Ureter (tissue), 1 donor: ENCODE measurements around the gene SLC12A7. TPM values are rescaled to one million over a fixed set of nuclear protein-coding genes. Genes with fewer than 3 reads are reported as not detected.
"Not testable (repeated sequence)": the region's sequence is repeated elsewhere in the genome, so short reads cannot be mapped to it uniquely, and the experiment has no call there.

Experiments used
- DNase-seq: peaks from one replicate; pipeline ENCODE4 v3.0.0-alpha.2; 2020; ENCODE audit warnings: low spot score
- total RNA-seq: library from RNA; stranded (reverse); gene quantifications from one replicate; pipeline ENCODE4 v1.2.4, GENCODE V29; 2023
- donor health status: DM: yes; HTN: yes; CAD: no.

The SLC12A7 gene
- total RNA-seq, 1 donor from 2014 or later: 77.0 TPM

- DNase-seq: no peak
Measured at GRCh38 chr5:1109542-1110306, 2.1 kb downstream of the SLC12A7 start.

GRCh38 chr5:1108865-1109174 is 3.0 kb downstream of the SLC12A7 start:
- no peak for DNase-seq

DNA sequence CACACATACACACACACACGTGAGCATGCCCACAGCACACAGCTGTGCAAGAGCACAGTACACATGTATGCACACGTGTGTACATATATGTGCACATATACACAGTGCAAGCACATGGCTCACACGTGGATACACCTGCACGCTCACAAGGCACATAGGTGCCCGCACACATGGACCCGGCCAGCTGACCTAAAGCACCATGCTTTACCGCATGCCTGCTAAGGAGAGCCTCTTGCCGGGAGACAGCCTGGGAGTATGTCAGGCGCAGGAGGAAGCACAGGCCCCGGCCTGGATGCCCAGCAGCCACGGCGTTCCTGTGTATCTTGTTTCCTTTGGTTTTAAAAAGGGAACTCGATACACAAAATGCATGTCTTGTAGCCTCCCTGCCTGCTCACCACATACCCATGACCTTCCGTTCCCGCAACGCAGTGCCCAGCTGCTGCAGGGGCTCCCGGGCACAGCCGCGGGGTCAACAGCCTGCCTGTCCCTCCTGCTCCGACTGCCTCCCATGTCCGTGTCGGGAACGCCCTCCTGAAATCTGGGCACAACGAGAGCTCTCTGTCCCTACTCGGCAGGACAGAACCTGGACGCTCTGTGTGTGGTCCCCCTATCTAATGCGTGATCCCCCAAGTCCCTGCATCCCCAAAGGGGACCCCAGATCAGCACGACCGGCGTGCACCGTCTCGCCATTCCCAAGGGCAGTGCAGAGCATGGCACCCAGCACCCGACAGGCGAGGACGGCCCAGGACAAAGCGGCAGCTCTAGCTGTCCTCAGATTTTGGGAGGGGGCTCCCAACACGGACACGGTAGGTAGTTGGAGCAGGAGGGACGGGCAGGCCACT is 3.6 kb downstream of the SLC12A7 start:
- DNase-seq: no peak

DNA sequence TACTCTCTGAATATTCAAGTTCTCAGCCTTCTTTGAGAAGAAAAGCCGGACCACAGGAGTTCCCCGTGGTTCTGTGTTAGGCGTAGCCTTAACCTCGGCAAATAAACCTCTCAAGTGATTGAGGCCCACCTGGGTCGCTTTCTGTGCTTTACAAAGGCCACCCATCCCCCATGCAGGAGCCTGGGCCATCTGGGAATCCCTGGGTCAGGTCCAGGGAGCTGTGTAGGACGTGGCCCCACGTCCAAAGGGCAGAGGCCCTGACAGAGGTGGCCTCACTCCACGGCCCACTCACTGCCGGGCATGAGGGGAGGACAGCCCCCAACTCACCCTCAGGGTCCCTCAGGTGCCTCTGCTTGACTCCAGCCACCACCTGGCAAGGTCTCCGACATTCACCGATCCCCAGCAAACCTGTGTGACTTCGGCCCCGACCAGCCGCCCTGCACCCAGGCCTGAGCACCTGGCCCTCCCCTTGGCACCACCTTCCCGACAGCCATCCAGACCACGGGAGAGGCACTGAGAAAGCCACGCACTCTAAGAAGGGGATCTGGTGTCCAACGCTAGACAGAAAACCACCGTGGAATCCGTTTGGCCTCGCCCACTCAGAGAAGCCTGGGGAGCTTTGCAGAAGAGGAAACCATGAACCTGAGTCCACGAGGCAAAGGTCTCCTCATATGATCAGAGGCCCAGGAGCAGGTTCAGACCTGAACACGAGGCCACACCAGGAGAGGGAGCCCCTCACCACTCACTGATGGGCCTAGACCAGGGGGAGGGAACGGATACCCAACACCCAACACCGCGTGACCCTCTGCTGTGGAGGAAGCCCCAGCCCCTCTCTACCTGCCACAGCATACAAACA is 4.5 kb downstream of the SLC12A7 start:
- DNase-seq: no peak

- no peak for DNase-seq
Measured at GRCh38 chr5:1106385-1107166, 5.3 kb downstream of the SLC12A7 start.

DNA sequence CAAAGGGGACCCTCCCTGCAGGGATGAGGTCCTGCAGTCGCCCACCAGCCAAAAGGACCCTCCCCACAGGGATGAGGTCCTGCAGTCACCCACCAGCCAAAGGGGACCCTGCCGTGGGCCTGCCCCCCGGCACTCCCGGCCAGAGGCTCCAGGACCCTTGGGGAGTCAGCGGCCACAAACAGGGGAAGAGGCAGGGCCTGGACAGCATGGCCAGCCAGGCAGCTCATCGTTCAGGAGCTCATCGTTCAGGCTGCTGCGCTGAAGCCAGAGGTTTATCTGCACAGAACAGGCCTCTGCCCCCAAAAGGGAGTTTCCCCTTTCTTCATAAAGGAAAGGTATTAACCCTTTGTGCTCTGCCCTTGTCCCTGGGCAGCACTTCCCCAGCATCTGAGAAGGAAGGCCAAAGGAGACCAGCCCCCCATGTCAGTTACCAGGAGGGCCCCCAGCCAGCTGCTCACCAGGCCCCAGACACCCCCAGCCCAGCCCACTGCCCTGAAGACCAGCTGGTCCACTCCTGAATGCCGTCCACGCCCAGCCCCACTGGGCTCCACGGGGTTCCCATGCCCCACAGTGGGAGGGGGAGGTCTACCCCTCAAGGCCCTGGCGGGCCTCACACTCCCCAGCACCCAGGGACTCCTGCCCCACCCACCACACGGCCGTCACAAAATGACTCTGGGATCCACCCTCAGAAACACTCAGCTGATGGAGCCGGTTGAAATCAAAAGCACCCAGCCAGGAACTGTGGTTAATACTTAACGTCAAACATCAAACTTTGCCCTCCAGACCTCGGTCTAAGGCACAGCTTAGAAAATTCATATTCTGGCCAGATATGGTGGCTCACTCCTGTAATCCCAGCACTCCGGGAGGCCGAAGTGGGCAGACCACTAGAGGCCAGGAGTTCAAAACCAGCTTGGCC is 6.3 kb downstream of the SLC12A7 start:
- DNase-seq: no peak

DNA sequence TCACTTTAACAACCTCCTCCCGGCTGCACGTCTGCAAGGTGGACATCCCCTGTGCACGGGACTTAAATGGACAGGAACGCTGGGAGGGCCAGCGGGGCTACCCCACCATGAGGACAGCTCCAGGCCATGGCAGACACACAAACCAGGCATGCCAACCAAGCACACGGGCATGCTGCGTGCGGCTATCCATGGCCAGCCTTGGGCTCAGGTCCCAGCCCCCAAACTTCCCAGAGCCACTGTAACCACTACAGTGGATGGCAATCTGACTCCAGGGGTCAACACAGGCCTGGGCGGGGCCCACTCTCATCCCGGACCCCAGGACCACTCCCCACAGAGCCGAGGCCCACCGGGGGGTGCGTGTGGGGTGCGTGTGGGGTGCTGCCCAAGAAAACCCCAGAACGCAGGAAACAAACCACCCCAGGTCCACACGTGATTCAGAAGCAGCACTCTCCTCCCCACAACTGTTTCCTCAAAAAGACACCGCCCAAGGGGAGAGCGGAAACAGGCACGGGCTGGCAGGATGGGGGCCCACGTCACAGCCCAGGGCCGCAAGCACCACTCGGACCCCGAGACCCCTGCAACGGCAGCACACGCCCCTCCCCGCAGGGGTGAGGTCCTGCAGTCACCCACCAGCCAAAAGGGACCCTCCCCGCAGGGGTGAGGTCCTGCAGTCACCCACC is 7.4 kb downstream of the SLC12A7 start:
- DNase-seq: no peak

GRCh38 chr5:1103505-1104326 is 8.1 kb downstream of the SLC12A7 start:
- peak; percentile 87 for DNase-seq

- no peak for DNase-seq
Measured at GRCh38 chr5:1103093-1103492, 8.8 kb downstream of the SLC12A7 start.

DNA sequence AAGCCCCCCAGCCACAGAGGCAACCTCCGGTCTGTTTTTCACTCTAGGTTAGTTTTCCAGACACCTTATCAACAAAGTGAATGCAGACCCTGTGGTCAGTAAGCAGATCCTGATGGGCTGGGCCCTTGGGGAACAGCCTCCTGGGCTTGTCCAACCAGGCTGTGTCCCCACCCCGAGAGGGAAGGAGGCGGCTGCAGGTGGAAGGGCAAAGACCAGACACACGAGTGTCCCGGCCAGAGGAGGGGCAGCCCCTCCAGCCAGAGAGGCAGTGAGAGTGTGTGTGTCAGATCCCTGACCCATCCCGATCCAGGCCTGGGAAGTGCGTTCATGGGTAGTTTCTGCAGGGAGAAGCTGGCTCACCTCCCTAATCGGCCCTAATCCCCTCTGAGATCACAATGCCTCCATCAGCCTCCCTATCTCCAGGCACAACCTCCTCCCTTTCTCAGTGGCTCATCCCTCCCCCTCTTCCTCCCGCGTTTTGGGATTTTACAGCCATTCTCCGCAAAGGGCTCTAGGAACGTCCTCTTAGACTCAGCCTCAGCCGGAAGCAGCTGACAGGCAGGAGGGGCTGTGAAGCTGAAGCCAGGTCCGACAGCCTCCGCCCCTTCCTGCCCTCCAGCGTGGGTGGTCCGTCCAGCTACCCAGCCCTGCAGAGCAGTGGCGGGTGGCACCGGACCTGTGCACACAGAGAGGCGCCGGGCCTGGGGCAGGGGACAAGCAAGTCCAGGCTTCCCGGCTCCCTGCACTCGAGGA is 9.7 kb downstream of the SLC12A7 start:
- DNase-seq: no peak

- no peak for DNase-seq
Measured at GRCh38 chr5:1100664-1101574, 10.9 kb downstream of the SLC12A7 start.

- no peak for DNase-seq
Measured at GRCh38 chr5:1099926-1100663, 11.8 kb downstream of the SLC12A7 start.

- DNase-seq: no peak
Measured at GRCh38 chr5:1098986-1099597, 12.8 kb downstream of the SLC12A7 start.

- not testable (repeated sequence) for DNase-seq
Measured at GRCh38 chr5:1097988-1098385, 13.9 kb downstream of the SLC12A7 start.

DNA sequence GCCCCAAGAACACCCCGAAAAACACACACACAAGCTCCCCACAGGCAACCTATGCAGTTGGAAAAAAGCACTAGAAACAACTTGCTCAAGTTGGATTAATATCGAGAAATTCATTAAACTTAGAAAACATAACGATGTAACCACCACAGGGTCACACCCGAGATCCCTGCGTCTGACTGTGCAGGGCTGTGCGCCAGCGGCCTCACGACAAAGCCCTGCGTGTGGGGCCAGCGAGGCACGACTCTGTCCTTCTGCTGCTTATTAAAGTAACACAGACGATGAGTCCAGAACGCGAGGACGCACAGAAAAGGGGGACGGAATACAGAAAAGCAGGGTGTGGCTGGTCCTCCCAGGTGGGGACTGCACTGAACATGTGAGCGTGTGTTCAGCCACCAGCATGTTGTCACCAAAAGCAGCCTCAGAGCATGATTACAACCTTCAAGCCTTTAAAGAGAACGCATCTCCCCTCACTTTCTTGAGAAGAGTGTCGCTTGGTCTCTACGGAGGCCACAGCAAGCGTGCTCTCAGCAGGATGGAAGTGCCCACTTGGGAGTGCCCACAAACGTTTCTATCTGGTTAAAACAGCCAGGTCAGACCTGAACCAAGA is 14.4 kb downstream of the SLC12A7 start:
- DNase-seq: no peak
